Measurements from ENCODE around the gene UBE2F.

DNA sequence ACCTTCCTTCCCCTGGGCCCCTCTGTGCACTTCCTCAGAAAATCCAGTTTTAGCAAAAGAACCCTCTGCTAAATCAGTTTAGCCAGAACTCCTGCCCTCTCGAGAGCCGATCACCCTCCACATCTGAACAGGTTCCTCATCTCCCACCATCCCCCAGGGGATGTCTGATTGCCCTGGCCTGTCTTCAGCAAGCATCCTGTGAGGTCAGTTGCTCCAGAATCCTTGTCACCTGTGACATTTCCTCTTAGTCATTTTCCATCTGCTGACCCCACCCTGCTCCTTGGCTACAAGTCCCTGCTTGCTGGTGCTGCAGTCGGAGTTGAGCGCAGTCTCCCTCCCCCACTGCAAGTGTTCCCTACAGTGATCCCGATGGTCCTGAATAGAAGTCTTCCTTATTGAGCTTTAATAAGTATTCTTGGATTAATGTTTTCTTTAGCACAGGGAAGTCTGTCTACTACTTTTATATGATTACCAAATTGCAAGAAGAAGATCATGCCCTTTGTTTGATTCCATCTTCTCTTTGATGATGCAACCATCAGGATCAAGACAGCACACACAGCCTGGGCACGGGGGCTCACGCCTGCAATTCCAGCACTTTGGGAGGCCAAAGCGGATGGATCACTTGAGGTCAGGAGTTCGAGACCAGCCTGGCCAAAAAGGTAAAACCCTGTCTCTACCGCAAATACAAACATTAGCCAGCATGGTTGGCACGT is 30.9 kb upstream of the UBE2F start:
- TF ChIP-seq POLR2A (IDR thresholded peaks at IDR 0.05; ENCODE audit: low read depth, low read length) = no peak
- no peak for TF ChIP-seq POLR2AphosphoS5 (IDR thresholded peaks at IDR 0.05; ENCODE audit: low read depth, low read length)
- TF ChIP-seq TAF1 (IDR thresholded peaks at IDR 0.05; ENCODE audit: low read depth, low read length) = no peak
- TF ChIP-seq SPI1 (IDR thresholded peaks at IDR 0.05; ENCODE audit: low read depth, low read length) = no peak
- no peak for TF ChIP-seq PAX5 (IDR thresholded peaks at IDR 0.05; ENCODE audit: insufficient read depth, low read length, severe bottlenecking)
